C4-2B (cell line): ENCODE measurements around the gene ANGPTL2.

Experiments
- H3K27ac ChIP-seq: fragments of 450-650 bp; 2 replicates; pipeline ENCODE4 v1.5.1; 2017
- CTCF ChIP-seq: fragments of 450-650 bp; conservative IDR thresholded peaks from 2 replicates; pipeline ENCODE4 v1.5.1; 2017; ENCODE audit warnings: mild to moderate bottlenecking
- ZFX ChIP-seq: fragments of 450-650 bp; IDR thresholded peaks from 2 replicates; pipeline ENCODE4 v1.6.1; 2017

ANGPTL2 gene

DNA sequence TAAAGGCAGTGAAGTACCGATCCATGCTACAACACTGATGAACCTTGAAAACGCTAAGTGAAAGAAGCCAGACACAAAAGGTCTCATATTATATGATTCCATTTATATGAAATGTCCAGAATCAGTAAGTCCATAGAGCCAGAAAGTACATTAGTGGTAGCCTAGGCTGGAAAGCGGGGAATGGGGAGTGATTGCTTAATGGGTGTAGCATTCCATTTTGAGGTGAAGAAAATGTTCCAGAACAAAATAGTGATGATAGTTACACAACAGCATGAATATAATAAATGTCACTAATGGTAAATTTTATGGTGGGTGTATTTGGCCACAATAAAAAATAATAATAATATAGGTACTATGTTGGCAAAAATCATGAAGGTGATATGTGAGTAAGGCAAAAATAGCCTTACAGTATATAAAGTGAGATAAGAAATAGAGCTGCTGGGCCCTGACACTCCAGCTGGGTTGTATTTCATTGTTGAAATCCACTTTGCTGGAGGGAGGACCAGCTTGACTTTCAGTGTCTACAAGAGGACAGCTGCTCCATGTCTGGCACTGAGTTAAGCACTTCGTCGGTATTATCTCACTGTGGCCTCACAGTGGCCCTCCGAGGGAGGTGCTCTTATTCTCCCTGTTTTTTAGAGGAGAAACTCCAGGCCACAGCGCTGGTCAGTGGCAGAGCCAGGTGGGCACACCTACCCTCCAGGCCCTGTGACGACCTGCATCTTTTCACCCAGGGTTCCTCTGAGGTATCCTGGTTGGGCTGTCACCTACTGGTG is 22.4 kb upstream of the ANGPTL2 start:
- H3K27ac ChIP-seq = no peak overlapping the region
- no peak for TF ChIP-seq ZFX
- TF ChIP-seq CTCF = no peak

- no peak overlapping the region for H3K27ac ChIP-seq
- TF ChIP-seq ZFX (no peak), CTCF (no peak)
Observed at GRCh38 chr9:127143920-127144465, 21.6 kb upstream of the ANGPTL2 start.

- H3K27ac ChIP-seq = no peak overlapping the region
- TF ChIP-seq ZFX (no peak), CTCF (no peak)
Observed at GRCh38 chr9:127142931-127143464, 20.6 kb upstream of the ANGPTL2 start.

- no peak for TF ChIP-seq CTCF
- no peak for TF ChIP-seq ZFX
- H3K27ac ChIP-seq = no peak overlapping the region
Observed at GRCh38 chr9:127142291-127142690, 19.9 kb upstream of the ANGPTL2 start.

- no peak for TF ChIP-seq ZFX
- H3K27ac ChIP-seq = no peak overlapping the region
Observed at GRCh38 chr9:127140842-127141675, 18.6 kb upstream of the ANGPTL2 start.

DNA sequence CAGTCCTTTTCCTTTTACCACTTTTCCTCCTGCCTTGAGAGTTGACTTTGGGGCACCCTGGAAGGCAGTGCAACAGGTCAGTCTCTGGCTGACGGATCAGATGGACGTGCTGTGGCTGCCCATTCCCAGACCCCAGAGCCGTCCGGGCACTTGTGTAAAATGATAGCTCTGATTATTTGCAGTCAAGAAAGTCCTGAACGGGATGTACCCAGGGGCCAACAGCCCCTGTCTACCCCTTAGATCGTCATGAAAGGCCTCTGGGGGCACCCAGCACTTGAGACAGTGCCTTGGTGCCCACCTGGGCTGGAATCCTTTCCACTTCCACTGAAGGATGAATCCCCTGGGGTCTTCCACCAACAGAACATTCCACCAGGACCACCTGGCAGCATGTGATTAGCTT is 17.7 kb upstream of the ANGPTL2 start:
- no peak for TF ChIP-seq CTCF
- TF ChIP-seq ZFX = no peak
- no peak overlapping the region for H3K27ac ChIP-seq

GRCh38 chr9:127139775-127140174 is 17.3 kb upstream of the ANGPTL2 start:
- TF ChIP-seq CTCF (no peak), ZFX (no peak)
- no peak overlapping the region for H3K27ac ChIP-seq
